DND-41 (cell line): Measurements from ENCODE around the gene RGP1.

Experiments
- ATAC-seq: fragments of 200-7000 bp; cut with Tn5 transposase; 3 replicates; pipeline ENCODE4 v1.9.1; 2021; ENCODE audit warnings: low read depth; ENCODE audit not compliant: insufficient read depth
- DNase-seq: peaks from one replicate; pipeline ENCODE4 v3.0.0-alpha.2; 2020
- H2AFZ ChIP-seq: 2 replicates; pipeline ENCODE4 v1.6.0; 2012; ENCODE audit warnings: low read depth, low read length
- H3K27ac ChIP-seq: 2 replicates; pipeline ENCODE4 v1.5.1; 2012; ENCODE audit warnings: low read length, inconsistent platforms
- H3K27me3 ChIP-seq: fragments of 200-600 bp; sonication (generic); 2 replicates; pipeline ENCODE4 v1.6.0; 2012; ENCODE audit warnings: low read length, mild to moderate bottlenecking, inconsistent platforms; ENCODE audit not compliant: insufficient read depth, poor library complexity
- H3K36me3 ChIP-seq: 2 replicates; pipeline ENCODE4 v1.5.1; 2012; ENCODE audit warnings: low read length, inconsistent platforms; ENCODE audit not compliant: insufficient read depth
- H3K4me1 ChIP-seq: 2 replicates; pipeline ENCODE4 v1.5.1; 2012; ENCODE audit warnings: mild to moderate bottlenecking, low read length; ENCODE audit not compliant: insufficient read depth
- H3K4me2 ChIP-seq: 2 replicates; pipeline ENCODE4 v1.6.0; 2012; ENCODE audit warnings: mild to moderate bottlenecking, moderate library complexity, low read length, inconsistent platforms; ENCODE audit not compliant: insufficient read depth
- H3K4me3 ChIP-seq, 2 experiments: fragments of 200-600 bp in 1 of 2; shearing (Covaris generic) in 1 of 2; 2 replicates each; pipeline ENCODE4 v1.5.1; 2012 to 2016; ENCODE audit warnings: inconsistent platforms in 2 of 2, low read length in 2 of 2, mild to moderate bottlenecking in 2 of 2, low read depth in 1 of 2, moderate library complexity in 1 of 2
- H3K79me2 ChIP-seq: 2 replicates; pipeline ENCODE4 v1.6.0; 2012; ENCODE audit warnings: low read length, inconsistent platforms; ENCODE audit not compliant: insufficient read depth
- H3K9ac ChIP-seq: 2 replicates; pipeline ENCODE4 v1.6.0; 2012; ENCODE audit warnings: low read depth, mild to moderate bottlenecking, inconsistent platforms, low read length, moderate library complexity
- H3K9me3 ChIP-seq: 2 replicates; pipeline ENCODE4 v1.5.1; 2012; ENCODE audit warnings: low read length, moderate library complexity, mild to moderate bottlenecking, inconsistent platforms; ENCODE audit not compliant: insufficient read depth, severe bottlenecking
- H4K20me1 ChIP-seq: 2 replicates; pipeline ENCODE4 v1.6.0; 2012; ENCODE audit warnings: low read length; ENCODE audit not compliant: insufficient read depth
- EZH2 ChIP-seq: IDR thresholded peaks from 3 replicates; pipeline ENCODE4 v1.6.1; 2012; ENCODE audit warnings: borderline replicate concordance, low read depth, mild to moderate bottlenecking, moderate library complexity, low read length, inconsistent platforms; ENCODE audit not compliant: severe bottlenecking
- TF ChIP-seq, protein P1 (sequence below): IDR thresholded peaks from 2 replicates; pipeline ENCODE4 v1.5.1; 2012; ENCODE audit warnings: borderline replicate concordance, low read length, moderate library complexity, mild to moderate bottlenecking; ENCODE audit not compliant: poor library complexity, severe bottlenecking; ENCODE audit errors: extremely low read depth

RGP1 gene

DNA sequence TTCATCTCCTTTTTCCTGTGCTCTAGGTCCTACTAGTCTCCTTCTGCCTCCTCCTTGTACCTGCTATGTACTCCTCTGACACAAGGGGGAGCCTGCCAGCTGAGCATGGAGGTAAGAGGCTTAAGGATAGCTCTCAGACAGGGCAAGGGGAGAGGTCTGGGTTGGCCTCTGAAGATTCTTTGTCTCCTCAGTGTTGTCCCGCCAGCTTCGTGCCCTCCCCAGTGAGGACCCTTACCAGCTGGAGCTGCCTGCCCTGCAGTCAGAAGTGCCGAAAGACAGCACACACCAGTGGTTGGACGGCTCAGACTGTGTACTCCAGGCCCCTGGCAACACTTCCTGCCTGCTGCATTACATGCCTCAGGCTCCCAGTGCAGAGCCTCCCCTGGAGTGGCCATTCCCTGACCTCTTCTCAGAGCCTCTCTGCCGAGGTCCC, 12.9 kb upstream of the RGP1 start:
- Histone ChIP-seq H3K9me3 (no peaks in the 10 kb centered on the region), H3K9ac (no peak overlapping the region), H4K20me1 (no peaks in the 10 kb centered on the region), H3K27ac (no peak overlapping the region), H3K27me3 (no peaks in the 10 kb centered on the region), H3K79me2 (peaks cover 21% of the 10 kb centered on the region), H3K4me1 (peaks cover 18% of the 10 kb centered on the region), H2AFZ (no peak overlapping the region), H3K36me3 (peaks cover 63% of the 10 kb centered on the region), H3K4me3 (no peak overlapping the region), H3K4me2 (no peak overlapping the region)
- TF ChIP-seq EZH2, result no peak
- TF ChIP-seq, protein P1, sequence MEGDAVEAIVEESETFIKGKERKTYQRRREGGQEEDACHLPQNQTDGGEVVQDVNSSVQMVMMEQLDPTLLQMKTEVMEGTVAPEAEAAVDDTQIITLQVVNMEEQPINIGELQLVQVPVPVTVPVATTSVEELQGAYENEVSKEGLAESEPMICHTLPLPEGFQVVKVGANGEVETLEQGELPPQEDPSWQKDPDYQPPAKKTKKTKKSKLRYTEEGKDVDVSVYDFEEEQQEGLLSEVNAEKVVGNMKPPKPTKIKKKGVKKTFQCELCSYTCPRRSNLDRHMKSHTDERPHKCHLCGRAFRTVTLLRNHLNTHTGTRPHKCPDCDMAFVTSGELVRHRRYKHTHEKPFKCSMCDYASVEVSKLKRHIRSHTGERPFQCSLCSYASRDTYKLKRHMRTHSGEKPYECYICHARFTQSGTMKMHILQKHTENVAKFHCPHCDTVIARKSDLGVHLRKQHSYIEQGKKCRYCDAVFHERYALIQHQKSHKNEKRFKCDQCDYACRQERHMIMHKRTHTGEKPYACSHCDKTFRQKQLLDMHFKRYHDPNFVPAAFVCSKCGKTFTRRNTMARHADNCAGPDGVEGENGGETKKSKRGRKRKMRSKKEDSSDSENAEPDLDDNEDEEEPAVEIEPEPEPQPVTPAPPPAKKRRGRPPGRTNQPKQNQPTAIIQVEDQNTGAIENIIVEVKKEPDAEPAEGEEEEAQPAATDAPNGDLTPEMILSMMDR, result peak; percentile 93
- ATAC-seq (peak; percentile 39), DNase-seq (peak; percentile 74)

DNA sequence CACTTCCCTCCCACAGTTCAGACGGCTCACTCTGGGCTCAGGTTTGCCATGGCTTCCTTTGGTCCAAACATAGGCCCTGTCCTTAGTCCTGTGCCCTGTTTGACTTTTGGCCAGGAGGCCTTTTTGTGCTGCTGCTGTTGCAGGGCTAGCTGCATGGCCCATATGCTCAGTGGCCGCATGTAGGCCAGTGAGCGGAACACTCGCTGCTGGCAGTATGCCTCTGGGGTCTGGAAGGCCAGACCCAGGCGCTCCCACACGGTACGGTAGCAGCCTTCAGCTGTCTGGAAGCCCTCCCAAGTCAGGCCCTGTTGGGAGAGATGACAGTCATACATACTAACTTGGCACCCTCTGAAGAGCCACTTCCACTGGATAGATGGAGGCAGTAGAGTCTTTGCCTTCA, 11.9 kb upstream of the RGP1 start:
- peaks cover 19% of the 10 kb centered on the region for H3K4me1 ChIP-seq
- H3K9me3 ChIP-seq, result no peaks in the 10 kb centered on the region
- no peak overlapping the region for H3K27ac ChIP-seq
- H3K4me3 ChIP-seq, result no peak overlapping the region
- ATAC-seq (no peak), DNase-seq (no peak)
- no peaks in the 10 kb centered on the region for H4K20me1 ChIP-seq
- H3K79me2 ChIP-seq, result peaks cover 14% of the 10 kb centered on the region
- TF ChIP-seq, protein P1, result no peak
- TF ChIP-seq EZH2, result no peak
- no peak overlapping the region for H3K4me2 ChIP-seq
- H2AFZ ChIP-seq, result no peak overlapping the region
- peaks cover 65% of the 10 kb centered on the region for H3K36me3 ChIP-seq
- H3K27me3 ChIP-seq, result no peaks in the 10 kb centered on the region
- no peak overlapping the region for H3K9ac ChIP-seq

DNA sequence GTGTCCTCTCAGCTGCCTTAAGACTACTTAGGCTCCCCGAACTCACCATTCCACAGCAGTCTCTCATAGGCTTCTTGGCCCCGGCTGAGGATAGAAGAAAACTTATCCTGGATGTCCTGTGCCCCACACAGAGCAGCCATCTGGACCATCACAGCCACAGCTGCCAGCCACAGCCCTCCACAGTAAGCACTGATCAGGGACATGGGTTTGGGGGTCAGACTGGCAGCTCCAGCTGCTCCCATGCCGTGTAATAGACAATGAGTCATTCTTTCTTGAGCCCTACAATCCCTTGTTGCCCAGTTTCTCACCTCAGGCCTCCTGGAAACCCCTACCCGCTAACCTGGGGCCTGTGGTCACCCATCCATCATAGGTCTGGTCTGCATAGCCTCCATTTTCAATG, 10.9 kb upstream of the RGP1 start:
- Histone ChIP-seq H3K4me2 (no peak overlapping the region), H3K36me3 (peaks cover 66% of the 10 kb centered on the region), H3K4me1 (peaks cover 14% of the 10 kb centered on the region), H3K27ac (no peak overlapping the region), H3K79me2 (peaks cover 6% of the 10 kb centered on the region), H3K4me3 (no peak overlapping the region), H3K27me3 (no peaks in the 10 kb centered on the region), H3K9ac (no peak overlapping the region), H4K20me1 (no peaks in the 10 kb centered on the region), H2AFZ (no peak overlapping the region), H3K9me3 (no peaks in the 10 kb centered on the region)
- ATAC-seq (no peak), DNase-seq (no peak)
- TF ChIP-seq, protein P1, result no peak
- TF ChIP-seq EZH2, result no peak

DNA sequence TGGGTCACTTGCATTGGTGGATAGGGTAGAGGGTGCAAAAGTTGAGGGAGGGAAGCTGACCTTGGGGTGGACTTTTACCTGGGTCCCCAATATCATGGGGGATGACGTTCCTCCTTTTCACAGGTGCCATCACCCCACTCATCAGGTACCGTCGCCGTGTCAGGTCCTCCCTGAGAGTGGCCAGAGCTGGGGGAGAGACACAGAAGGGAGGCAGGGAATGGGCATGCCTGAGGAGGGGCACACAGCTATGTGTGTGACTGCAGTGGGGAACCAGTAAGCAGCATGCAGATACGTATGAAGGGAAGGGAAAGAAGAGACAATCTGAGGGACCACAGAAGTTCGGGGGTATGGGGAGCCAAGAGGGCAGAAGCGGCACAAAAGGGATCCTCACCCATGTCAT, 10.2 kb upstream of the RGP1 start:
- H3K79me2 ChIP-seq, result no peaks in the 10 kb centered on the region
- H3K4me3 ChIP-seq, result no peak overlapping the region
- ATAC-seq (no peak), DNase-seq (no peak)
- H3K36me3 ChIP-seq, result peaks cover 73% of the 10 kb centered on the region
- H4K20me1 ChIP-seq, result no peaks in the 10 kb centered on the region
- no peak overlapping the region for H3K27ac ChIP-seq
- H3K4me2 ChIP-seq, result no peak overlapping the region
- H3K9ac ChIP-seq, result no peak overlapping the region
- peaks cover 7% of the 10 kb centered on the region for H3K4me1 ChIP-seq
- H2AFZ ChIP-seq, result no peak overlapping the region
- H3K27me3 ChIP-seq, result no peaks in the 10 kb centered on the region
- H3K9me3 ChIP-seq, result no peaks in the 10 kb centered on the region
- no peak for TF ChIP-seq EZH2
- TF ChIP-seq, protein P1, result no peak
